ENCODE data around the gene AGAP3. TPM values are rescaled to one million over a fixed set of nuclear protein-coding genes. Genes with fewer than 3 reads are reported as not detected.

Gene AGAP3
- polyA plus RNA-seq, 1 of the 3 experiments (the other 2 are of a cell fraction): 126 TPM

- POLR2A ChIA-PET: no interaction called here
- H3K9me2 ChIP-seq: no peaks in the 10 kb centered on the region
Measured at GRCh38 chr7:151099486-151100211, 13.4 kb downstream of the AGAP3 start.

More at GRCh38 chr7:151099486-151100211, 13.4 kb downstream of the AGAP3 start:
- no peak for DNase-seq
- H3K9ac ChIP-seq: no peak overlapping the region
- H3K4me3 ChIP-seq (ENCODE audit: low read depth in 2 of 2, low read length in 1 of 2): no peak overlapping the region
- H2AFZ ChIP-seq (ENCODE audit: low read depth): no peak overlapping the region
- peaks cover 28% of the 10 kb centered on the region for H3F3A ChIP-seq (replicated peaks; ENCODE audit: insufficient read depth)
- no peak overlapping the region for H3K27ac ChIP-seq (ENCODE audit: low read depth in 2 of 2, low read length in 1 of 2)
- no peaks in the 10 kb centered on the region for H3K27me3 ChIP-seq (ENCODE audit: insufficient read depth)
- H4K20me1 ChIP-seq (ENCODE audit: insufficient read depth): peaks cover 95% of the 10 kb centered on the region
- H3K4me1 ChIP-seq (ENCODE audit: control insufficient read depth in 1 of 2, insufficient read depth in 2 of 2, low read depth in 1 of 2, low read length in 1 of 2): peaks cover 3 to 4% of the 10 kb centered on the region in 2 experiments; a peak in 1 of 4 replicates
- CTCF ChIA-PET: interaction anchor here (4.8 to 18.7 kb wide), 2 partner anchors 13 to 14 kb away, joined by 54 to 474 read pairs; partner anchors contain the start of genes AGAP3, FASTK and TMUB1
- H3K4me2 ChIP-seq: no peak overlapping the region
- no peaks in the 10 kb centered on the region for H3K9me3 ChIP-seq
- H3K79me2 ChIP-seq (ENCODE audit: insufficient read depth): peaks cover 99% of the 10 kb centered on the region
- peaks cover 0 to 7% of the 10 kb centered on the region in 2 experiments for H3K36me3 ChIP-seq (replicated peaks in 1 of 2; ENCODE audit: control insufficient read depth in 1 of 2, insufficient read depth in 2 of 2, low read length in 1 of 2)
- 92% methylated on average over 16 of the region's 20 CpGs for WGBS (ENCODE audit: low lambda C conversion rate)
- TF ChIP-seq GABPA (IDR thresholded peaks at IDR 0.05; ENCODE audit: low read depth): no peak
- no peak for TF ChIP-seq SIN3A (IDR thresholded peaks at IDR 0.05; ENCODE audit: borderline replicate concordance, low read depth, low read length)
- no peak for TF ChIP-seq GATA2 (CRISPR knock-in tag; IDR thresholded peaks at IDR 0.05)
- no peak for TF ChIP-seq TEAD4 (IDR thresholded peaks at IDR 0.05; ENCODE audit: borderline replicate concordance, insufficient read depth)
- TF ChIP-seq NRF1 (IDR thresholded peaks at IDR 0.05; ENCODE audit: low read depth, low read length): no peak
- no peak for TF ChIP-seq IRF3 (IDR thresholded peaks at IDR 0.05; ENCODE audit: low read depth, low read length)
- no peak for TF ChIP-seq FOXM1 (IDR thresholded peaks at IDR 0.05; ENCODE audit: low read depth)
- no peak for TF ChIP-seq POLR2AphosphoS5 (IDR thresholded peaks at IDR 0.05; ENCODE audit: low read depth, low read length)
- no peak for TF ChIP-seq TAF1 (IDR thresholded peaks at IDR 0.05; ENCODE audit: borderline replicate concordance, low read depth, low read length)
- TF ChIP-seq CHD2 (IDR thresholded peaks at IDR 0.05; ENCODE audit: low read length, partially characterized antibody): no peak
- no peak for TF ChIP-seq ELF1 (IDR thresholded peaks at IDR 0.05)
- no peak for TF ChIP-seq MXI1 (IDR thresholded peaks at IDR 0.05; ENCODE audit: low read depth, low read length)
- TF ChIP-seq EZH2phosphoT487 (IDR thresholded peaks at IDR 0.05; ENCODE audit: borderline replicate concordance, low read depth): no peak
- no peak for TF ChIP-seq REST (IDR thresholded peaks at IDR 0.05; ENCODE audit: low read depth, low read length)

Measured in SK-N-SH (cell line).